ENCODE results near the gene NEUROG1. TPM values are rescaled to one million over a fixed set of nuclear protein-coding genes. Genes with fewer than 3 reads are reported as not detected.
A peak's percentile ranks its signal among the peaks of the same experiment; 100 is the strongest.

The NEUROG1 gene
- total RNA-seq, 4 donors from 2014 or later = not detected

DNA sequence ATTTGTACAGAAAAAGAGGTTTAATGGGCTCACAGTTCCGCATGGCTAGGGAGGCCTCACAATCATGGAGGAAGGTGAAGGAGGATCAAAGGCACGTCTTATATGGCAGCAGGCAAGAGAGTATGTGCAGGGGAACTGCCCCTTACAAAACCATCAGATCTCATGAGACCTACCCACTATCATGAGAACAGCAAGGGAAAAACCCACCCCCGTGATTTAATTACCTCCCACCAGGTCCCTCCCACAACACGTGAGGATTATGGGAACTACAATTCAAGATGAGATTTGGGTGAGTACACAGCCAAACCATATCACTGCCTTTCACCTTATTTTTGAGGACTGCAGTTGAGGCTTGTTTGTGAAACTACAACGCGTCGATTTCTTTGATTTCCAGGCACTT lies 20.9 kb upstream of the NEUROG1 start:
- TF ChIP-seq, protein P1, sequence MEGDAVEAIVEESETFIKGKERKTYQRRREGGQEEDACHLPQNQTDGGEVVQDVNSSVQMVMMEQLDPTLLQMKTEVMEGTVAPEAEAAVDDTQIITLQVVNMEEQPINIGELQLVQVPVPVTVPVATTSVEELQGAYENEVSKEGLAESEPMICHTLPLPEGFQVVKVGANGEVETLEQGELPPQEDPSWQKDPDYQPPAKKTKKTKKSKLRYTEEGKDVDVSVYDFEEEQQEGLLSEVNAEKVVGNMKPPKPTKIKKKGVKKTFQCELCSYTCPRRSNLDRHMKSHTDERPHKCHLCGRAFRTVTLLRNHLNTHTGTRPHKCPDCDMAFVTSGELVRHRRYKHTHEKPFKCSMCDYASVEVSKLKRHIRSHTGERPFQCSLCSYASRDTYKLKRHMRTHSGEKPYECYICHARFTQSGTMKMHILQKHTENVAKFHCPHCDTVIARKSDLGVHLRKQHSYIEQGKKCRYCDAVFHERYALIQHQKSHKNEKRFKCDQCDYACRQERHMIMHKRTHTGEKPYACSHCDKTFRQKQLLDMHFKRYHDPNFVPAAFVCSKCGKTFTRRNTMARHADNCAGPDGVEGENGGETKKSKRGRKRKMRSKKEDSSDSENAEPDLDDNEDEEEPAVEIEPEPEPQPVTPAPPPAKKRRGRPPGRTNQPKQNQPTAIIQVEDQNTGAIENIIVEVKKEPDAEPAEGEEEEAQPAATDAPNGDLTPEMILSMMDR (IDR thresholded peaks at IDR 0.05 in 4 of 5, conservative IDR thresholded peaks at IDR 0.05 in 1 of 5) = no peak
- no peak for TF ChIP-seq POLR2A (IDR thresholded peaks at IDR 0.05)
- Histone ChIP-seq H3K27ac (no peak overlapping the region), H3K9me3 (no peaks in the 10 kb centered on the region), H3K4me3 (no peak overlapping the region), H3K4me1 (no peaks in the 10 kb centered on the region), H3K27me3 (peaks cover 0 to 22% (median 4%) of the 10 kb centered on the region in 3 donors), H3K36me3 (no peaks in the 10 kb centered on the region)
- in situ Hi-C loops (cut with MboI; ENCODE audit: low sequenced_read_pairs in 4 of 4) = loop anchor here in 3 of 4 donors (5.0 to 25.0 kb wide), 4 partner anchors 94 to 281 kb away; partner anchors contain the start of gene SLC25A48 (in 2 of the 3)
- intact Hi-C loops (cut with DNase I; ENCODE audit: low total_unique reads) = no loop called here
- DNase-seq (no peak), ATAC-seq (no peak)

DNA sequence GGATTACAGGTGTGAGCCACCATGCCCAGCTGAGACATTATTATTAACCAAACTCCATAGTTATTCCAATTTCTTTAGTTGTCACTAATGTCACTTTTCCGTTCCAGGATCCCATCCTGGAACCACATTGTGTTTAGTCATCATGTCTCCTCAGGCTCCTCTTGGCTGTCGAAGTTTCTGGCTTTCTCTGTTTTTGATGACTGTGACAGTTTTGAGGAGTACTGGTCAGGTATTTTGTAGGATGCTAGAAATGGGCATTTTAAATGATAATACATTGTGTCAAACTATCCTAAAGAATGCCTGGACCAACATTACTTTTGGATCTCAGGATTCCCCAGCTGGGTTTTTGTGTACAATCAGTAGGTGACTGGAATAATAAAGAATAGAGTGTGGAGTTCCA lies 19.8 kb upstream of the NEUROG1 start:
- DNase-seq = no peak
- H3K36me3 ChIP-seq = no peaks in the 10 kb centered on the region
- TF ChIP-seq POLR2A (IDR thresholded peaks at IDR 0.05) = no peak
- TF ChIP-seq, protein P1 (IDR thresholded peaks at IDR 0.05 in 4 of 5, conservative IDR thresholded peaks at IDR 0.05 in 1 of 5) = no peak
- in situ Hi-C loops (cut with MboI; ENCODE audit: low sequenced_read_pairs in 4 of 4) = loop anchor here in 3 of 4 donors (5.0 to 25.0 kb wide), 4 partner anchors 93 to 282 kb away; partner anchors contain the start of gene SLC25A48 (in 2 of the 3)
- intact Hi-C loops (cut with DNase I; ENCODE audit: low total_unique reads) = no loop called here
- H3K27ac ChIP-seq = no peak overlapping the region
- peaks cover 0 to 24% (median 4%) of the 10 kb centered on the region in 3 donors for H3K27me3 ChIP-seq
- H3K9me3 ChIP-seq = no peaks in the 10 kb centered on the region
- no peak overlapping the region for H3K4me3 ChIP-seq
- ATAC-seq = no peak
- no peaks in the 10 kb centered on the region for H3K4me1 ChIP-seq

DNA sequence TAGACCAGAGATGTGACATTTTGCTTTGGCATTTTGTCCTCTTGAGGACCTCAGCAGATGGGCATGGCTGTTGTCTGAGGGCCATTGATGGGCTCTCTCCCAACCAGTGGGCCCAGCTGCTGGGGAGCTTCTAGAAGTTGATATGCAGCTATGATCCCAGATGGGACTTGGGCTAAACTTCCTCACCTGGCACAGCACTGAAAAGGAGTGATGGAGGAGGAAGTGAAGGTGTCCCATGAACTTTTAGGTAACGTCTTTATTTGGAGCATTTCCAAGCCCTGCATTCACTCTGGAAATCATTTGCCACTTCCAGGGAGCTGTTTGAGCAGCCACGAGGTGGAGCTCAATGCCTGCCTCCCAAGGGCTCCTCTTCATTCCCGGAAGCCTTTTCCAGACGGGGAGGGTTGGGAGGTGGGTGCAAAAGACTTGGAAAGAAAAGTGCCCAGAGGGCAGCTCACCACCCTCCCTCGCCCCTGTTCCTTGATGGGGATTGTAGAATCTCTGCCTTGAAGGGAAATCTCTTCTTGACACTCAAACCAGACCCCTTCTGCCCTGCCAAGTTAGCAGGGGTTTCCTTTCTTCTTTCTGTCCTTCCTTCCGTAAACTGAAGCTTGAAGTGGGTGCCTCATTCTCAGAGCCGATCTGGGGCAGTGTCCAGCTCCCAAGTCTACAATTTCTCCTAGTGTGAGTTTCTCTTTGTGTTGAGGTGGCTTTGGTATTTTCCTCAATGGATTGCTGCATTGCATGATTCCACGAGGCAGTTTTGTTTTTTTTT lies 18.1 kb upstream of the NEUROG1 start:
- TF ChIP-seq, protein P1 (IDR thresholded peaks at IDR 0.05 in 4 of 5, conservative IDR thresholded peaks at IDR 0.05 in 1 of 5) = no peak
- no peak for TF ChIP-seq POLR2A (IDR thresholded peaks at IDR 0.05)
- ATAC-seq = no peak
- peaks cover 0 to 18% (median 4%) of the 10 kb centered on the region in 3 donors for H3K27me3 ChIP-seq
- H3K4me3 ChIP-seq = no peak overlapping the region
- no peak for DNase-seq
- no peaks in the 10 kb centered on the region for H3K9me3 ChIP-seq
- H3K4me1 ChIP-seq = no peaks in the 10 kb centered on the region
- in situ Hi-C loops (cut with MboI; ENCODE audit: low sequenced_read_pairs in 4 of 4) (loop anchor here (5.0 to 25.0 kb wide), 3 partner anchors 87 to 283 kb away; partner anchors contain the start of gene SLC25A48 (in 1 of the 4)), intact Hi-C loops (cut with DNase I; ENCODE audit: low total_unique reads) (no loop called here)
- H3K36me3 ChIP-seq = no peaks in the 10 kb centered on the region
- H3K27ac ChIP-seq = no peak overlapping the region

DNA sequence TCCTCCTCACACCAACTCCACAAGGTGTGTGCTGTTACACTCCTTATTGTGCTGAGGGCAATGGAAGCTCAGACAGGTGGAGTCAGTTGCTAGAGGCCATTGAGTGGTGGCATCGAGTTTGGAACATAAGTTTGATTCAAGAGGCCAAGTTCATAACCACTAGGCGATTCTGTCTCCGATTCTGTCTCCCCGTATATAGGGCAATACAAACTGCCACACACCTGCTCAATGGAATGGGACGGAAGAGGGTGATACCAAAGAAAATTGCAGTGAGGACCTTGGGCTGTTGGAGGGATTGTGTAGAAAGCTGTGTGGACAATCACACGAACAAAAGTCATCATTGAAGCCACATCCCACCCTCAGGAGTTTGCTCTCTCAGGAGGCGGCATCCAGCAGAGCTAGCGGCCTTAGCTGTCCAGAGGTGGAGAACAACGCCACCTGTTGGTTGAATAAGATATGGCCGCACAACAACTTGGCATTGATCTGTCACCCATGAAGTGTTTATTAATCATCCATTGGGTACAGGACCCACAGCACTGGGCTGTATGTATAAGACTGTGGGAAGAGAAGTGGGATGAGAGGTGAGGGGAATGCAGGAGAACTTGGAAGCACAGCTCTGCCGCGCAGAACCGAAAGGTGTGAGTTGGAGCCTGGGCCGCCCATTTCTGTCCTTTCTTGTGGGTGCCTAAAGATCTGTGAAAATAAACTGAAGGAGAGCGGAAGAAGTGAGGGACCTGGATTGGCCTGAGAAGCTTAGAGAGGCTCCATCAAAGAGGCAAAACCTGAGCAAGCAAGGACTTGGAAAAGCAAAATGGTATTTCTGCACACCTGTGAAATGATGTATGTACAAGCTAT lies 16.1 kb upstream of the NEUROG1 start:
- TF ChIP-seq, protein P1 (IDR thresholded peaks at IDR 0.05 in 4 of 5, conservative IDR thresholded peaks at IDR 0.05 in 1 of 5) = peak; percentile 49 to 86 (median 83)
- no peak for TF ChIP-seq POLR2A (IDR thresholded peaks at IDR 0.05)
- H3K27me3 ChIP-seq = peaks cover 4 to 23% (median 6%) of the 10 kb centered on the region in 3 donors
- DNase-seq = peak; percentile 26 to 42

More for the DNA sequence above, 16.1 kb upstream of the NEUROG1 start:
- no peak overlapping the region for H3K4me3 ChIP-seq
- no peak overlapping the region for H3K27ac ChIP-seq
- no peaks in the 10 kb centered on the region for H3K9me3 ChIP-seq
- no peaks in the 10 kb centered on the region for H3K4me1 ChIP-seq
- intact Hi-C loops (cut with DNase I; ENCODE audit: low total_unique reads) = loop anchor here (1.0 kb wide), 1 partner anchor 86 kb away; no protein-coding TSS in a partner anchor
- in situ Hi-C loops (cut with MboI; ENCODE audit: low sequenced_read_pairs in 4 of 4) = loop anchor here (5.0 to 25.0 kb wide), 3 partner anchors 85 to 285 kb away; partner anchors contain the start of gene SLC25A48 (in 1 of the 4)
- peak; percentile 68 to 83 for ATAC-seq
- H3K36me3 ChIP-seq = no peaks in the 10 kb centered on the region

Measured in gastrocnemius medialis (tissue), 4 donors.